ENCODE data around the gene PLAC8.
"Not testable (repeated sequence)": the region's sequence is repeated elsewhere in the genome, so short reads cannot be mapped to it uniquely, and the experiment has no call there.

PLAC8 gene

DNA sequence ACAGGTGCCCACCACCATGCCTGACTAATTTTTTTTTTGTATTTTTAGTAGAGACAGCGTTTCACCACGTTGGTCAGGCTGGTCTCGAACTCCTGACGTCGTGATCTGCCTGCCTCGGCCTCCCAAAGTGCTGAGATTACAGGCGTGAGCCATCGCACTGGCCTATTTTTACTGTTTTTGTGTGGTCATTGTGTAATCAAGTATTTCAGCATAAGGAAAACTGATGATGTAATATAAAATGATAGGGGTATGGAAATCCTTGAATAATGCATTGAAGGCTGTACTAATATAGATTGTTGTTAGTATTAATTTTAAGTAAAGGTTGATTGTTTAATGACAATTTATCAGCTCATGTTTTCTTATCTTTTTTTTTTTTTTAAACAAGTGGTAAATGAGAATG, 65.7 kb downstream of the PLAC8 start:
- not testable (repeated sequence) for H3K27ac Mint-ChIP-seq, ATAC-seq, H3K9me3 Mint-ChIP-seq, H3K4me1 Mint-ChIP-seq, H3K4me3 Mint-ChIP-seq
- H3K36me3 Mint-ChIP-seq = peaks cover 58% of the 10 kb centered on the region
- DNase-seq (ENCODE audit: low spot score in 2 of 2) = peak in 1 of 2 donors; percentile 15

- H3K4me3 Mint-ChIP-seq = no peak overlapping the region
These were observed 67.6 kb downstream of the PLAC8 start for GRCh38 chr4:83046693-83047473.

GRCh38 chr4:83043801-83044407, 70.6 kb downstream of the PLAC8 start:
- H3K4me1 Mint-ChIP-seq = peaks cover 18% of the 10 kb centered on the region
- H3K27ac Mint-ChIP-seq = no peak overlapping the region
- H3K4me3 Mint-ChIP-seq = no peak overlapping the region
- H3K36me3 Mint-ChIP-seq = peaks cover 40% of the 10 kb centered on the region
- H3K9me3 Mint-ChIP-seq = no peaks in the 10 kb centered on the region
- DNase-seq (ENCODE audit: low spot score in 2 of 2) = no peak
- ATAC-seq = no peak

More at GRCh38 chr4:83046693-83047473, 67.6 kb downstream of the PLAC8 start:
- Mint-ChIP-seq H3K36me3 (peaks cover 50% of the 10 kb centered on the region), H3K9me3 (no peaks in the 10 kb centered on the region), H3K27ac (no peak overlapping the region), H3K4me1 (no peaks in the 10 kb centered on the region)
- ATAC-seq (no peak), DNase-seq (ENCODE audit: low spot score in 2 of 2) (peak in 1 of 2 donors; percentile 13)

DNA sequence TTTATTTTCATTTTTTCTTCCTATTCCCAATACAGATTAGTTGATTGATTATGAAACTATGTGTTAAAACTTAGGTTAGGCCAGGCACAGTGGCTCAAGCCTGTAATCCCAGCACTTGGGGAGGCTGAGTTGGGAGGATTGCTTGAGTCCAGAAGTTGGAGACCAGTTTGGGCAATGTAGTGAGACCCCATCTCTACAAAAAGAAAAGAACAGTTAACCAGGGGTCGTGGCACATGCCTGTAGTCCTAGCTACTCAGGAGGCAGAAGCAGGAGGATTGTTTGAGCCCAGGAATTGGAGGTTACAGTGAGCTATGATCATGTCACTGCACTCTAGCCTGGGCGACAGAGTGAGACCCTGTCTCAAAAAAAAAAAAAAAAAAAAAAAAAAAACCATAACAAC, 71.4 kb downstream of the PLAC8 start:
- not testable (repeated sequence) for H3K4me3 Mint-ChIP-seq, H3K9me3 Mint-ChIP-seq, H3K27ac Mint-ChIP-seq, ATAC-seq
- peaks cover 25% of the 10 kb centered on the region for H3K4me1 Mint-ChIP-seq
- H3K36me3 Mint-ChIP-seq = peaks cover 36% of the 10 kb centered on the region
- peak in 1 of 2 donors; percentile 18 for DNase-seq (ENCODE audit: low spot score in 2 of 2)

DNA sequence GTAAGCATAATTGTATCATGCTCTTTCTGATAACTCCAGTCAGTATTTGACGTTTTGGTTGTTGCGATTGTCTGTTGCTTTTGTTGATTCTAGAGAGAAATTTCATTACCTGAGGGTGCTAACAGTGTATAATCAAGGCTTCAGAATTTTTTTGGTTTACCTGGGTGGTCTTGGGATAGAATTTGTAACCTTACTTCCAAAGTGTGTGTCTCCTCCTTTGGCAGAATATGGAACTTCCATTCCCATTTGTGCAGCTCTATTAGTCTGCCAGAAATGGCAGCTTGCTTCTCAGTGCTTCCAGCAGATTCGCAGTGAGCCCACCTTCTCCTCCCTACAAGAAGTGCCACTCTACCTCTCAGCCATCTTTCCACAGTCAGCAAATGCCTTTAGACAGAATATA, 74.3 kb downstream of the PLAC8 start:
- H3K9me3 Mint-ChIP-seq = no peaks in the 10 kb centered on the region
- no peak for ATAC-seq
- no peak overlapping the region for H3K4me3 Mint-ChIP-seq
- H3K4me1 Mint-ChIP-seq = peaks cover 43% of the 10 kb centered on the region
- peaks cover 37% of the 10 kb centered on the region for H3K36me3 Mint-ChIP-seq
- peak overlapping the region; percentile 74 for H3K27ac Mint-ChIP-seq
- peak in 1 of 2 donors; percentile 10 for DNase-seq (ENCODE audit: low spot score in 2 of 2)
